T-helper 22 cell (primary cell): ENCODE data around the gene PDCL3.

Source experiments
- DNase-seq: peaks from one replicate; pipeline ENCODE4 v3.0.0-alpha.2; 2020; ENCODE audit warnings: low read depth

PDCL3 gene

DNA sequence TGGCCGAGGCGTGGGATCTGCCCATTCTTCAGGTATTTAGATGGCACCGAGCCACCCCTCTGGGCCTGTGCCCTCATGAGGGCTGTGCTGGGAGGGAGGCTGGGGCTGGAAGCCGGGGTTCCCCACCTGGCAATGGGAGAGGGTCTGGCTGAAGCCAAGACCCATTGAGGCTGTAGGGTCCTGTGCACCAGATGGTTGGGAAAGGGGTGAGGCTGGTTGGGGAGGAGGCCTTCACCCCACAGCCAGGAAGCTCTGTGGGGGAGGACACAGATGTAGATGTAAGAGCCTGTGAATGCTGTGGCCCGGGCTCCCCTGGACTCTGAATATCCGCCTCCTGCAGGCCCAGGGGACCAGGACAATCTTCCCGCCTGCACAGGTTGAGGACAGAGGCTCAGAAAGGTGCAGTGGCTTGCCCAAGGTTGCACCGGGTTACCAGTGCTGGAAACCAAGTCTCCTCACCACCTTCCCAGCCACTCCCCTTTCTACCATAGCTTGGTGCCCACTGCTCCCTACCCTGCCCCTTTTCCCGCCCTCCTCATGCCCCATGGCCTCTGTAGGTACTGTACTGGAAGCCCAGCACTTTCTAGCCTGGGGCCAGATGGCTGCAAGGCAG is 49.7 kb downstream of the PDCL3 start:
- DNase-seq, result no peak

DNA sequence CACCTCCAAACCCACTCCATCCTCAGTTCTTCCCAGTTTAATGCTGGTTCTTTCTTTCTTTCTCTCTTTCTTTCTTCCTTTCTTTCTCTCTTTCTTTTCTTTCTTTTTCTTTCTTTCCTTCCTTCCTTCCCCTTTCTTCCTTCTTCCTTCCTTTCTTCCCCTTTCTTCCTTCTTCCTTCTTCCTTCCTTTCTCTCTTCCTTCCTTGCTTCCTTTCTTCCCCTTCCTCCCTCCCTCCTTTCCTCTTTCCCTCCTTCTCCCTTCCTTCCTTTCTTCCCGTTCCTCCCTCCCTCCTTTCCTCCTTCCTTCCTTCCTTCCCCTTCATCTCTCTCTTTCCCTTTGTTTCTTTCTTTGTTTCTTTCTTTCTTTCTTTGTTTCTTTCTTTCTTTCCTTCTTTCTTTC is 50.9 kb downstream of the PDCL3 start:
- DNase-seq, result no peak

DNA sequence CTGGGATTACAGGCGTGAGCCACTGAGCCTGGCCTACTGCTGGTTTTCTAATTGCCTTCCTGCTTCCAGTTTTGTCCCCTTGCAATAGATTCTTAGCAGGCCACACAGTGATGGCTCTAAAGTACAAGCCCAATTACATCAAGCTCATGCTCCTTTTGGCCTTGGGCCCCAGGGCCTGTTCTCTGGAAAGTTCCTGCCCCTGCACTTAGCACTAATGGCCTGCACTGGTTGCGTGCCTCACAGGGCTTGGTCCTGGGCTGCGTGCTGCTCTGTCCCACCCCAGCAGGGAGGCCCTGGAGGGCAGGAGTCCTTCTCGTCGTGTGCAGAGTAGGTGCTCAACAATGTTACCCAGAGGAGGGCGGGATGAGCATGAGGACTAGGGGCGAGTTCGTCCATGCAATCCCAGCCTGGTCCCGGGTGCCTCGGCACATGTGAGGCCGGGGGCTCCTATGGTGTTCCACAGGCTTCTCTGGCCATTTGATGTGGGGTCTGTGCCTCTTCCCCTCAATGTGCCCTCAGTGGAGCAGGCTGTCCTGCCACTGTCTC is 51.7 kb downstream of the PDCL3 start:
- no peak for DNase-seq

DNA sequence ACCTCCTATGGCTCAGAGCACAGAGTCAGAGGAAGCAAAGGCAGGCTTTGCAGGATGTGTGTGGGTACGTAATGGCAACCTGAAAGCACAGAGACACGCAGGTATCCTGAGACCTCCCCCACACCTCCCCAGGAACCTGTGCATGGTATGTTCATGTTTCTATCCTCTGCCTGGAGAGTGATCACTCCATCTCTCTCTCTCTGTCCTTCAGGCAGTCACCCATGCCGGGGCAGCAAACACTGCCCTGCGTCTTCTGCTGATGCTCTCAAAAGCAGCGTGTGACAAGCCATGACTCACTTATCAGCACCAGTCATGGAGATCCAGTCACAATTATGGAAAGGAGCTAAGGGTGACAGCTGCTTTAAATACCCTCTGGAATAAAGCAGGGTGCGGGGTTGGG is 52.7 kb downstream of the PDCL3 start:
- no peak for DNase-seq

DNA sequence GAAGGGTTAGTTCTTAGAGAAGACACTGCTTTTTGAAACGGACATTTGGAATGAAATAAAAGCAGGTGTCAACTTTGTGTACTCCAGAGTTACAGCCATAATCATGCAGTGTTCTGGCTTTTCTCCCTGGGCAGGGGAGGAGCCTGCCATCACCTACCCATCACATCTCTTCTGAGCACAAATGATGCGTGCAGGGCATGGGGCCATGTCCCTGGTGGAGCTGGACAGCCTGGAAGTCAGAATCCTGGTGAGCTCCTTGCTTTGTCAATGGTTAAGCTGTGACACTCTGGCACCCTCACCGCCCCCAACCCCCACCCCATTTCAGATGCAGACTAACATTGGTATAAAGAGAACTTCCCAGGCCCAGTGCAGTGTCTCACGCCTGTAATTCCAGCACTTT is 53.1 kb downstream of the PDCL3 start:
- DNase-seq, result no peak

DNA sequence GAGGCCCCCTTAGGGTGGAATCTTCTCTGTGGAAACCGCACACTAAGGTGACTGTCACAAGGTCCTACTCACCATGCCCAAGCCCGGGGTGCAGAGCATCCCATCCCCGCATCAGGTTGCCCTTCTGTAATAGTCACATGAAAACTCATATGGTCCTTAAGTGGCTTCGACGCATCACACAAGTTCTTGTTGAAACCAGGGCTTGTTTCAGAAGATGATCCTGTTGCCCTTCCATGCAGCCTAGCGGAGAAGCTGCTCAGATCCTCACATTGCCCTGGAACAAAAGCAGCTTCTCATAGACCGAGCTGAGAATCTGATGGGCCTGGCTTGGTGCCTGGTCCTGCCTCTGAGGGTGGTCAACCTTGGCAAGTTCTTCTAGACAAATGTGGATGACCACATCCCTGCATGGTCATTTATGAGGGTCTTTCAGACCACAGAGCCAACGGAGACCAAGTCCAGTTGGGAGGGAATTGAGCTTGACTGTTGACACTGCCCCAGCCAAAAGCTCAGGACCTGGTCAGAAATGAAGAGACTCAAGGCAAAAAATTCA is 54.1 kb downstream of the PDCL3 start:
- no peak for DNase-seq

DNA sequence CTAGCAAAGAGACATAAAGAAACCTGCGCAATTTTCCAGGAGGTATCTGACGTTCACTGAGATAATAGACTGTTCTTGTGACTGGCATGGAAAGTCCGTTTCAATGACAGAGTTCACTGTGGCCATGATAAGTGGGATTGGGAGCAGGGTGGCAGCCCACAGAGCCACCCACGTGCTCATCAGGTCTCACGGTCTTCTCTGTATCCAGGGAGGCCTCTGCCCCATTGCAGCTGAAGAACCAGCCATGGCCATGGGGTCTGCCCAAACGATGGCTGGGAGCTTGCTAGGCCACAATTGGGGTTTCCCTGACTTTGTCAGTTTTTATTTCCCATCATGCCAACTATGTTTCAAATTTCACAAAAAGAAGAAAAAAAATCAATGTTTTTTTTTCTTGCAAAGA is 57.2 kb downstream of the PDCL3 start:
- DNase-seq, result no peak

DNA sequence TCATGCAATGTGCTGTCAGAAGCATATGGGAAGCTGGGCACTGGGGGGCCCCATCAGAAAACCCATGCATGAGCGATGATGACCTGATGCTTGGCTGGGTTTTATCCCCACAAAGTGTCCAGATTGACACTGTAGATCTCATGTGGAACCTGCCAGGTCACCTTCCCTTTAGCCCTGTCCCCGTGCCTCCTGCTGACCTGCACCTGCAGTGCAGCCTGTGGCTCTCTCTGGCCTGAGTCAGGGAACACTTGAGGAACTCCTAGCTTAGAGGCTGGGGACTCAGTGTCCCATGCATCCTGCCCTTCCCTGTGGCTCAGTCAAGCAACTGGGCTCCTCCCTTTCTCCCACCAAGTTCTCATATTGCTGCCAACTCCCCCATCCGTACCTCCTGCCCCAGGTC is 57.7 kb downstream of the PDCL3 start:
- DNase-seq, result no peak

DNA sequence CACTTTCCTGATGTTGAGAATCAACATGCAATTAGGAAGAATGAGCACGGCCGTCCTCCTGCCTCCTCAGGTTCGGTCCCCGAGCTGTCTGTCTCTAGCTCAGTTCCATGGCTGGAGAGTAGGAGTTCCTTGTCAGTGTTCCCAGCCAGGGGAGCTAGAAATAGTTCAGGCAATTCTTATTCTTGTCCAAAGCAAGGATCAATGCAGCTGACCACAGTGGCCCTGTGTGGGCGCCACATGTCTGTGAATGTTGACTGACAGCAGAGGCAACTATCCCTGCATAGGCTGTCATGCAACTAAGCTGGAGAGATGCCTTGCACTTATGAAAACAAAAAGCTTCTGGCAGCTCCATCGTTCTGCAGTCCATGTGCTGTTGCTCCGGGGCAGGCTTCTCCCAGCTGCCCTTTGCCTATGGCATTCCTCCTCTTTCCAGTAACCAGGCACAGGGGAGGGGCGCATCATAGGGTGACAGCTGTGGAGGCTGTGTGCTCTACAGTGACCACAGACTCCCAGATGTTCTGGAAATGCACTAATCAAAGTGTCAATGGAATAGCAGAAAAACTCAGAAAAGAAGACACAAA is 58.7 kb downstream of the PDCL3 start:
- DNase-seq, result no peak

DNA sequence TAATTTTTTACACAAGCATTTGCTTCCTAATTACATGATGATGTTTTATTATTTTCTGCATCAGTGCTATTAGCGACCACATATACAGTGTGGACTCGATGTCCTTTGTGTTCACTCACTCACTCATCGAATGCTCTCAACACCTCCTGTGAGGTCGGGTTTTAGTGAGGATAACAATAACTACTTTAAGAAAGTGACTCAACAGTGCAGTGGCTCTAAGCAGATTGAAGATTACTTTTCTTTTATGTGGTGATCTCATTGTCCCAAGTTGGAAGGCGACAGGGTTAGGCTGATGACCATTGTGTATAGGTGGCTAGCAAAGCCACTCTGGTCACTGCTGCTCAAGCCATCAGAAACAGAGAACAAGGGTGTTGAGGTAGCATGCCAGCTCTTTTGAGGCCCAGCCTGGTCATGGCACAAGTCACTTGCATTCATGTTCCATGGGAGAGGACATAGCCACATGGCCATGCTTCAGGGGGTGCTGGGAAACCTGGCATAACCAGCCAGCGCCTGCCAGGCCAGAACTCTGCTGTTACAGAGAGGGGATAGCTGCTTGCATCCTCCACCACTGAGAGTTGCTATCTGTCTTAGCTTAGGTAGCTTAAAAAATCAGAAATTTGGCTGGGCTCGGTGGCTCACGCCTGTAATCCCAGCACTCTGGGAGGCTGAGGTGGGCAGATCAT is 60.4 kb downstream of the PDCL3 start:
- DNase-seq, result no peak

DNA sequence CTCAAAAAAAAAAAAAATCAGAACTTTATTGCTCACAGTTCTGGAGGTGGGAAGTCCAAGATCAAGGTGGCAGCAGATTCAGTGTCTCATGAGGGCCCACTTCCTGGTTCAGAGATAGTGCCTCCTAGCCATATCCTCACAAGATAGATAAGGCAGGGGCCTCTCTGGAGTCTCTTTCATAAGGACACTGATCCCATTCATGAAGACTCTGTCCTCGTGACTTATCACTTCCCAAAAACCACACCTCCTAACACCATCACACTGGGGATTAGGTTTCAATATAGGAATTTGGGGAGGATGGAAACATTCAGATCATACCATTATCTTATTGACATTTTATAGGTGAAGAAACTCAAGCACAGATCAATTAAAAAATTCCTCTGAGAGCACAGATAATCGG is 61.1 kb downstream of the PDCL3 start:
- DNase-seq, result no peak

DNA sequence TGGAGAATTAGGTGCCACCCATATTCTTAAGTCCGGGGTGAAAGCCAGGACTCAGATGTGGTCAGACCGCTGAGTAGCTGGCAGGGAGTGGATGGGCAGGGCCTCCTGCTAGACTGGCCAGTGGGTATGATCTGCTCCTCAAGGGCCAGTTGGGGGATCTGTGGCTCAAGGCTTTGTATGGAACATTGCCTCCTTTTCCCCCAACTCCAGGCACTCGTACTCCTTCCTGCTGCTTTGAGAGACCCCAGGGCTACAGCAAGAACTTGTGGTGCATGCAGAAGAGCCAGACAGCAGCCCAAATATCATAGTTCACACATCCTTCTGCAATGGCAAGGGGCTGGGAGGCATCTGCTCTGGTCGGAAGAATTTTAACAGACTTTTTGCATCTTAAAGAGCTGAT is 61.7 kb downstream of the PDCL3 start:
- DNase-seq, result no peak

DNA sequence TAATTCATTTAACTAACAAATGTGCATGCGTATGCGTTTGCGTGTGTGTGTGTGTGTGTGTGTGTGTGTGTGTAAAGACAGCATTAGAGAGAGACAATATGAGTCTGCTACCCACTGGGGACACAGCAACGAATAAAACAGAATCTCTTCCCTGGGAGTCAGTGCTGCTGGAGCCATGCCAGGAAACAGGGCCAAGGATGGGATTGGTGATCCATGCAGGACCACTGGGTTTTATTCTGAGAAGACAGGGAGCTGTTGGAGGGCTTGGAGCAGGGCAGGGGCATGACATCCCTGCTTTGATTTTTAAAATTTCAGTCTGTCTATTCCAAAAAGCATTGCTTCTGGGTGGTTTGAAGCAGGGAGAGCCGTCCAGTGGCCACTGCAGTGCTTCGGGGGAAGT is 62.9 kb downstream of the PDCL3 start:
- no peak for DNase-seq
